Smooth muscle cell (in vitro differentiated cells): ENCODE results near the gene NPHP4. TPM values are rescaled to one million over a fixed set of nuclear protein-coding genes. Genes with fewer than 3 reads are reported as not detected.
A peak's percentile ranks its signal among the peaks of the same experiment; 100 is the strongest.

ENCODE experiments used
- DNase-seq: peaks from one replicate; lab custom pipeline; 2025; ENCODE audit not compliant: unreplicated experiment; lab: John Stamatoyannopoulos, UW
- H2AFZ ChIP-seq: fragments of 200-600 bp; sonication (generic); 2 replicates; pipeline ENCODE4 v1.6.0; 2016; ENCODE audit warnings: antibody characterized with exemption, low read depth, mild to moderate bottlenecking
- H3F3A ChIP-seq: fragments of 200-600 bp; sonication (generic); 2 replicates; pipeline ENCODE4 v1.6.0; 2017; ENCODE audit warnings: antibody characterized with exemption, low read depth
- H3K27ac ChIP-seq: fragments of 200-600 bp; sonication (generic); 2 replicates; pipeline ENCODE4 v1.5.1; 2016; ENCODE audit warnings: low read depth, mild to moderate bottlenecking
- H3K27me3 ChIP-seq: fragments of 200-600 bp; sonication (generic); 2 replicates; pipeline ENCODE4 v1.6.1; 2016; ENCODE audit warnings: low read depth, mild to moderate bottlenecking
- H3K36me3 ChIP-seq: fragments of 200-600 bp; sonication (generic); 2 replicates; pipeline ENCODE4 v1.5.1; 2016; ENCODE audit warnings: low read depth
- H3K4me1 ChIP-seq: fragments of 200-600 bp; sonication (generic); 2 replicates; pipeline ENCODE4 v1.5.1; 2016; ENCODE audit warnings: low read depth
- H3K4me2 ChIP-seq: fragments of 200-600 bp; sonication (generic); 2 replicates; pipeline ENCODE4 v1.6.0; 2016; ENCODE audit warnings: mild to moderate bottlenecking
- H3K4me3 ChIP-seq: fragments of 200-600 bp; sonication (generic); 2 replicates; pipeline ENCODE4 v1.5.1; 2016; ENCODE audit warnings: mild to moderate bottlenecking
- H3K79me2 ChIP-seq: fragments of 200-600 bp; sonication (generic); 2 replicates; pipeline ENCODE4 v1.6.0; 2016; ENCODE audit warnings: low read depth, mild to moderate bottlenecking
- H3K9ac ChIP-seq: fragments of 200-600 bp; sonication (generic); 2 replicates; pipeline ENCODE4 v1.6.0; 2016; ENCODE audit warnings: low read depth
- H3K9me3 ChIP-seq: fragments of 200-600 bp; sonication (generic); replicated peaks from 2 replicates; pipeline ENCODE4 v1.5.1; 2016; ENCODE audit warnings: low read depth
- H4K20me1 ChIP-seq: fragments of 200-600 bp; sonication (generic); 2 replicates; pipeline ENCODE4 v1.6.0; 2016; ENCODE audit warnings: low read depth
- CTCF ChIP-seq: fragments of 200-600 bp; sonication (generic); IDR thresholded peaks from 2 replicates; pipeline ENCODE4 v1.5.1; 2017; ENCODE audit warnings: borderline replicate concordance, mild to moderate bottlenecking, antibody characterized with exemption; ENCODE audit not compliant: insufficient read depth, poor library complexity, severe bottlenecking
- WGBS: methylation state at CpG from one replicate; pipeline ENCODE4 v1.1.7; 2016; ENCODE audit warnings: low lambda C conversion rate; 5-methylcytosine and 5-hydroxymethylcytosine counted together
- polyA plus RNA-seq: library from polyadenylated mRNA; unstranded; fragments of >200 nt; fragmentation: Nextera tagmentation; extraction: Ambion mirVana; gene quantifications from 2 replicates; pipeline ENCODE4 v1.2.1, GENCODE V29; 2016
- total RNA-seq: library from RNA; depleted of rRNA; stranded (reverse); fragments of >200 nt; gene quantifications from 2 replicates; pipeline ENCODE4 v1.2.3, GENCODE V29; 2014

The NPHP4 gene
- total and polyA plus RNA-seq, 2 experiments from 2014 or later, result 5.4 to 8.4 TPM

- no peak for TF ChIP-seq CTCF
- WGBS, result 80% methylated on average over 12 of the region's 12 CpGs
- H3K27ac ChIP-seq, result no peak overlapping the region
- H3K27me3 ChIP-seq, result peaks cover 26% of the 10 kb centered on the region
- no peaks in the 10 kb centered on the region for H3K36me3 ChIP-seq
- no peak overlapping the region for H3K4me2 ChIP-seq
- H3K9me3 ChIP-seq, result no peaks in the 10 kb centered on the region
- H3K9ac ChIP-seq, result no peak overlapping the region
- no peak for DNase-seq
- H4K20me1 ChIP-seq, result no peaks in the 10 kb centered on the region
- no peak overlapping the region for H2AFZ ChIP-seq
- no peaks in the 10 kb centered on the region for H3F3A ChIP-seq
- H3K4me1 ChIP-seq, result no peaks in the 10 kb centered on the region
- no peaks in the 10 kb centered on the region for H3K79me2 ChIP-seq
- H3K4me3 ChIP-seq, result no peak overlapping the region
Measured at GRCh38 chr1:6035719-6036118, 43.5 kb upstream of the NPHP4 start.

GRCh38 chr1:6035303-6035702 lies 43.1 kb upstream of the NPHP4 start:
- Histone ChIP-seq H2AFZ (no peak overlapping the region), H3F3A (no peaks in the 10 kb centered on the region), H3K4me2 (no peak overlapping the region), H3K4me1 (no peaks in the 10 kb centered on the region), H4K20me1 (no peaks in the 10 kb centered on the region), H3K27ac (no peak overlapping the region), H3K79me2 (no peaks in the 10 kb centered on the region), H3K27me3 (peaks cover 26% of the 10 kb centered on the region), H3K36me3 (no peaks in the 10 kb centered on the region), H3K9ac (no peak overlapping the region), H3K4me3 (no peak overlapping the region), H3K9me3 (no peaks in the 10 kb centered on the region)
- TF ChIP-seq CTCF, result no peak
- WGBS, result 84% methylated on average over 10 of the region's 15 CpGs
- no peak for DNase-seq

GRCh38 chr1:6034750-6035096 lies 42.5 kb upstream of the NPHP4 start:
- Histone ChIP-seq H3K27me3 (peaks cover 26% of the 10 kb centered on the region), H3K4me2 (no peak overlapping the region), H3K36me3 (no peaks in the 10 kb centered on the region), H2AFZ (no peak overlapping the region), H4K20me1 (no peaks in the 10 kb centered on the region), H3K4me1 (no peaks in the 10 kb centered on the region), H3F3A (no peaks in the 10 kb centered on the region), H3K4me3 (no peak overlapping the region), H3K27ac (no peak overlapping the region), H3K79me2 (no peaks in the 10 kb centered on the region), H3K9me3 (no peaks in the 10 kb centered on the region), H3K9ac (no peak overlapping the region)
- 87% methylated on average over 10 of the region's 10 CpGs for WGBS
- no peak for TF ChIP-seq CTCF
- DNase-seq, result no peak

GRCh38 chr1:6033986-6034749 lies 41.9 kb upstream of the NPHP4 start:
- Histone ChIP-seq H3K4me2 (no peak overlapping the region), H3K79me2 (no peaks in the 10 kb centered on the region), H3F3A (no peaks in the 10 kb centered on the region), H3K9ac (no peak overlapping the region), H4K20me1 (no peaks in the 10 kb centered on the region), H3K27me3 (peaks cover 26% of the 10 kb centered on the region), H3K9me3 (no peaks in the 10 kb centered on the region), H2AFZ (no peak overlapping the region), H3K4me3 (no peak overlapping the region), H3K36me3 (no peaks in the 10 kb centered on the region), H3K4me1 (no peaks in the 10 kb centered on the region), H3K27ac (no peak overlapping the region)
- peak; percentile 44 for TF ChIP-seq CTCF
- DNase-seq, result no peak
- WGBS, result 36% methylated on average over 21 of the region's 21 CpGs
